H1 (cell line): ENCODE measurements around the gene HGFAC. TPM values are rescaled to one million over a fixed set of nuclear protein-coding genes. Genes with fewer than 3 reads are reported as not detected.

Experiments used
- CTCF ChIA-PET: fragments of 300-600 bp; sonication (Branson Sonifier 250); formaldehyde crosslinking; loops from one replicate; lab custom pipeline; 2021; ENCODE audit not compliant: partially characterized antibody; lab: Charles Lee
- POLR2A ChIA-PET: fragments of 300-600 bp; sonication (Branson Sonifier 250); formaldehyde crosslinking; loops from one replicate; lab custom pipeline; 2021; ENCODE audit warnings: inconsistent platforms; ENCODE audit not compliant: partially characterized antibody; lab: Charles Lee
- DNase-seq, 2 experiments: peaks; one replicate each; pipeline versions ENCODE4 v3.0.0 to v3.0.0-alpha.2; 2010 to 2022; ENCODE audit warnings: low spot score in 2 of 2, low read depth in 1 of 2, mixed read lengths in 1 of 2
- FAIRE-seq: peaks from 2 replicates; lab custom pipeline; 2011; peaks lifted over from hg19 to GRCh38; lab: Jason Lieb, UNC
- H2AFZ ChIP-seq: 2 replicates; pipeline ENCODE4 v1.8.1; 2012; ENCODE audit warnings: low read length, inconsistent platforms
- H2AK5ac ChIP-seq: 2 replicates; pipeline ENCODE4 v1.6.1; 2013; ENCODE audit warnings: low read depth, low read length
- H2BK120ac ChIP-seq: replicated peaks from 2 replicates; pipeline ENCODE3; 2013; ENCODE audit warnings: low read depth, low read length, inconsistent platforms
- H2BK12ac ChIP-seq: 2 replicates; pipeline ENCODE4 v1.6.1; 2013; ENCODE audit warnings: low read depth, low read length
- H2BK15ac ChIP-seq: 2 replicates; pipeline ENCODE4 v1.6.1; 2013; ENCODE audit warnings: low read length
- H2BK20ac ChIP-seq: 2 replicates; pipeline ENCODE4 v1.6.1; 2013; ENCODE audit warnings: low read length
- H2BK5ac ChIP-seq: 2 replicates; pipeline ENCODE4 v1.6.1; 2013; ENCODE audit warnings: low read depth, low read length
- H3K14ac ChIP-seq: 2 replicates; pipeline ENCODE4 v1.6.1; 2013; ENCODE audit warnings: inconsistent platforms; ENCODE audit not compliant: insufficient read length
- H3K18ac ChIP-seq: 2 replicates; pipeline ENCODE4 v1.6.1; 2013; ENCODE audit warnings: low read length; ENCODE audit errors: extremely low read depth
- H3K23ac ChIP-seq: 2 replicates; pipeline ENCODE4 v1.6.1; 2013; ENCODE audit warnings: inconsistent platforms; ENCODE audit not compliant: insufficient read length
- H3K23me2 ChIP-seq: 2 replicates; pipeline ENCODE4 v1.6.1; 2013; ENCODE audit warnings: low read depth, low read length
- H3K27ac ChIP-seq: 2 replicates; pipeline ENCODE4 v1.6.1; 2011; ENCODE audit warnings: low read depth, low read length, inconsistent platforms
- H3K27me3 ChIP-seq, 4 experiments: replicated peaks in 1 of 4; 1 replicate in 1 of 4; 2 replicates in 3 of 4; pipeline versions ENCODE4 v1.6.1 to v1.8.1; 2011 to 2013; ENCODE audit warnings: low read length in 3 of 4, mild to moderate bottlenecking in 3 of 4, inconsistent platforms in 2 of 4, mixed read lengths in 2 of 4, moderate library complexity in 1 of 4; ENCODE audit not compliant: control insufficient read depth in 3 of 4, insufficient read depth in 3 of 4; ENCODE audit errors: extremely low read depth in 1 of 4
- H3K36me3 ChIP-seq, 4 experiments: 2 replicates each; pipeline versions ENCODE4 v1.6.1 to v1.8.1; 2011 to 2013; ENCODE audit warnings: mild to moderate bottlenecking in 4 of 4, low read length in 3 of 4, moderate library complexity in 2 of 4, control low read depth in 1 of 4, inconsistent platforms in 1 of 4; ENCODE audit not compliant: insufficient read depth in 4 of 4, control insufficient read depth in 2 of 4
- H3K4ac ChIP-seq: replicated peaks from 2 replicates; pipeline ENCODE3; 2013; ENCODE audit warnings: low read length, low read depth, mixed read lengths, inconsistent platforms; ENCODE audit not compliant: insufficient read length
- H3K4me1 ChIP-seq, 4 experiments: replicated peaks in 1 of 4; 1 replicate in 1 of 4; 2 replicates in 3 of 4; pipeline versions ENCODE4 v1.6.1 to v1.8.1; 2011 to 2013; ENCODE audit warnings: low read length in 3 of 4, inconsistent platforms in 2 of 4, mixed read lengths in 1 of 4; ENCODE audit not compliant: insufficient read depth in 4 of 4, control insufficient read depth in 3 of 4
- H3K4me2 ChIP-seq, 2 experiments: 2 replicates each; pipeline versions ENCODE4 v1.6.1 to v1.8.1; 2011 to 2013; ENCODE audit warnings: low read depth in 2 of 2, low read length in 2 of 2, control low read depth in 1 of 2, inconsistent platforms in 1 of 2, mild to moderate bottlenecking in 1 of 2; ENCODE audit not compliant: insufficient read depth in 1 of 2
- H3K4me3 ChIP-seq, 4 experiments: fragments of 200-600, 300-600 bp in 1 of 4; sonication (generic), shearing (Covaris generic), sonication (Bioruptor Twin) in 1 of 4; 2 replicates each; pipeline versions ENCODE4 v1.5.1 to v1.8.1; 2011 to 2016; ENCODE audit warnings: low read length in 4 of 4, low read depth in 3 of 4, control low read depth in 2 of 4, inconsistent platforms in 2 of 4, mild to moderate bottlenecking in 2 of 4, mixed read lengths in 1 of 4, moderate library complexity in 1 of 4; ENCODE audit not compliant: insufficient read depth in 2 of 4; ENCODE audit errors: extremely low read depth in 1 of 4
- H3K56ac ChIP-seq: replicated peaks from 2 replicates; pipeline ENCODE3; 2013; ENCODE audit warnings: low read depth, mild to moderate bottlenecking, mixed read lengths, low read length, inconsistent platforms; ENCODE audit not compliant: insufficient read length
- H3K79me1 ChIP-seq: 2 replicates; pipeline ENCODE4 v1.6.1; 2013; ENCODE audit warnings: low read depth, low read length, control low read depth
- H3K79me2 ChIP-seq, 2 experiments: 2 replicates each; pipeline versions ENCODE4 v1.6.1 to v1.8.1; 2012 to 2013; ENCODE audit warnings: low read length in 2 of 2, mild to moderate bottlenecking in 2 of 2, inconsistent platforms in 1 of 2; ENCODE audit not compliant: insufficient read depth in 2 of 2, control insufficient read depth in 1 of 2
- H3K9ac ChIP-seq, 4 experiments: replicated peaks in 1 of 4; 1 replicate in 1 of 4; 2 replicates in 3 of 4; pipeline versions ENCODE4 v1.6.1 to v1.8.1; 2011 to 2013; ENCODE audit warnings: low read depth in 3 of 4, low read length in 3 of 4, control low read depth in 2 of 4, mild to moderate bottlenecking in 2 of 4, moderate library complexity in 2 of 4, inconsistent platforms in 1 of 4; ENCODE audit errors: extremely low read depth in 1 of 4
- H3K9me3 ChIP-seq, 2 experiments: 2 replicates each; pipeline versions ENCODE4 v1.6.1 to v1.8.1; 2012 to 2013; ENCODE audit warnings: mild to moderate bottlenecking in 2 of 2, moderate library complexity in 2 of 2, control low read depth in 1 of 2, inconsistent platforms in 1 of 2, low read depth in 1 of 2, low read length in 1 of 2, mixed read lengths in 1 of 2; ENCODE audit not compliant: insufficient read depth in 2 of 2
- H4K20me1 ChIP-seq, 2 experiments: replicated peaks in 1 of 2; 2 replicates each; pipeline versions ENCODE3 to v1.8.1; 2011 to 2013; ENCODE audit warnings: inconsistent platforms in 2 of 2, low read length in 2 of 2, mild to moderate bottlenecking in 1 of 2; ENCODE audit not compliant: insufficient read depth in 2 of 2, control insufficient read depth in 1 of 2
- H4K5ac ChIP-seq: 2 replicates; pipeline ENCODE4 v1.6.1; 2013; ENCODE audit warnings: low read length, low read depth, mixed read lengths, inconsistent platforms; ENCODE audit not compliant: insufficient read length
- H4K8ac ChIP-seq: 2 replicates; pipeline ENCODE4 v1.8.0; 2013; ENCODE audit warnings: mild to moderate bottlenecking, moderate library complexity, low read length, inconsistent platforms; ENCODE audit not compliant: insufficient read depth; ENCODE audit errors: extremely low read depth
- H4K91ac ChIP-seq: replicated peaks from 2 replicates; pipeline ENCODE3; 2013; ENCODE audit warnings: low read length, mixed read lengths, inconsistent platforms; ENCODE audit not compliant: insufficient read length
- ATF2 ChIP-seq: IDR thresholded peaks from 2 replicates; pipeline ENCODE4 v1.6.1; 2012; ENCODE audit warnings: low read length, inconsistent platforms
- BRCA1 ChIP-seq: IDR thresholded peaks from 2 replicates; pipeline ENCODE4 v1.6.1; 2012; ENCODE audit warnings: low read depth, low read length, improper control_type of control experiment
- E2F6 ChIP-seq: IDR thresholded peaks from 2 replicates; pipeline ENCODE4 v1.6.1; 2012; ENCODE audit warnings: inconsistent platforms
- SUZ12 ChIP-seq: fragments of 200-600 bp; sonication (generic); IDR thresholded peaks from 2 replicates; pipeline ENCODE4 v1.6.1; 2012; ENCODE audit warnings: mild to moderate bottlenecking, inconsistent platforms, low read length, moderate library complexity, mixed read lengths
- WGBS, 2 experiments: shearing (Covaris generic) in 1 of 2; methylation state at CpG; one replicate each; pipeline versions ENCODE4 v1.1.6 to v1.1.7; 2013 to 2015; ENCODE audit warnings: low lambda C conversion rate in 2 of 2, mixed read lengths in 2 of 2, inconsistent platforms in 1 of 2, low coverage in 1 of 2, missing lambda C conversion rate in 1 of 2; ENCODE audit not compliant: insufficient replicate concordance in 2 of 2, insufficient coverage in 1 of 2, insufficient read length in 1 of 2; ENCODE audit errors: extremely low coverage in 1 of 2, missing lambda C conversion rate in 1 of 2; 5-methylcytosine and 5-hydroxymethylcytosine counted together
- polyA plus RNA-seq, 7 experiments: library from polyadenylated mRNA; depleted of rRNA in 3 of 7; stranded (reverse) in 5 of 7; unstranded in 2 of 7; fragments of >200 nt in 5 of 7; fragments of 200-250 nt in 2 of 7; gene quantifications; 1 replicate in 5 of 7; 2 replicates in 1 of 7; 4 replicates in 1 of 7; pipeline versions ENCODE4 v1.2.1 to v1.2.3, GENCODE V29; 2011 to 2013; ENCODE audit warnings: missing spikeins in 2 of 7, mixed read lengths in 2 of 7
- total RNA-seq: library from RNA; stranded (reverse); fragmentation: NEBNext Ultra II Directional; extraction: Animal tissue kit (Norgen Biotek cat#: 25700); gene quantifications from 2 replicates; pipeline ENCODE4 v1.2.1, GENCODE V29; 2021
- TF ChIP-seq, protein P1 (sequence below): IDR thresholded peaks from 2 replicates; pipeline ENCODE4 v1.6.1; 2011; ENCODE audit warnings: low read depth, mild to moderate bottlenecking, low read length; ENCODE audit not compliant: insufficient read depth

Gene HGFAC
- total and polyA plus RNA-seq, 2 of the 8 experiments (the other 6 are each of a cell fraction or from before 2014, with no cell fraction given): 0.14 to 0.15 TPM

- Histone ChIP-seq H3K27ac (no peak overlapping the region), H2BK15ac (no peak overlapping the region), H3K4ac (no peak overlapping the region), H2BK5ac (peak overlapping the region; percentile 66; the same call in 1 of the 2 replicates), H4K20me1 (no peaks in the 10 kb centered on the region), H3K9ac (no peak overlapping the region), H2AFZ (no peak overlapping the region), H3K14ac (no peak overlapping the region), H3K36me3 (no peaks in the 10 kb centered on the region), H2AK5ac (no peak overlapping the region), H3K4me3 (no peak overlapping the region), H3K18ac (no peak overlapping the region; the same call in 1 of the 2 replicates), H3K9me3 (no peaks in the 10 kb centered on the region), H3K79me2 (no peaks in the 10 kb centered on the region), H3K79me1 (no peaks in the 10 kb centered on the region), H3K4me1 (peaks cover 0 to 5% (median 2%) of the 10 kb centered on the region in 4 experiments; a peak in 3 of 7 replicates), H2BK120ac (no peak overlapping the region), H3K4me2 (no peak overlapping the region), H4K5ac (no peak overlapping the region), H4K8ac (no peak overlapping the region), H4K91ac (peak overlapping the region; percentile 65), H2BK20ac (no peak overlapping the region), H3K23ac (no peak overlapping the region), H3K56ac (no peak overlapping the region), H3K27me3 (no peaks in the 10 kb centered on the region; a peak in 1 of 7 replicates), H2BK12ac (no peak overlapping the region), H3K23me2 (no peaks in the 10 kb centered on the region)
- no peak for FAIRE-seq
- no peak for DNase-seq
- 94% methylated on average over 17 of the region's 19 CpGs; no CpG with 5 or more reads in 1 of the 2 experiments for WGBS, 2 experiments
- CTCF ChIA-PET: interaction anchor here (1.3 to 11.6 kb wide), 6 partner anchors 9 to 117 kb away, joined by 3 to 152 read pairs (median 11); no protein-coding TSS in a partner anchor
- POLR2A ChIA-PET: interaction anchor here (1.1 kb wide), 1 partner anchor 143 kb away, joined by 3 read pairs; no protein-coding TSS in a partner anchor
- no peak for TF ChIP-seq BRCA1
- no peak for TF ChIP-seq ATF2
- TF ChIP-seq SUZ12: no peak
- no peak for TF ChIP-seq E2F6
- TF ChIP-seq, protein P1, sequence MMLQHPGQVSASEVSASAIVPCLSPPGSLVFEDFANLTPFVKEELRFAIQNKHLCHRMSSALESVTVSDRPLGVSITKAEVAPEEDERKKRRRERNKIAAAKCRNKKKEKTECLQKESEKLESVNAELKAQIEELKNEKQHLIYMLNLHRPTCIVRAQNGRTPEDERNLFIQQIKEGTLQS: no peak
These were observed 4.8 kb upstream of the HGFAC start for GRCh38 chr4:3436798-3437581.
